ENCODE results near the gene GRIN3B.
"Not testable (repeated sequence)": the region's sequence is repeated elsewhere in the genome, so short reads cannot be mapped to it uniquely, and the experiment has no call there.

Gene GRIN3B

GRCh38 chr19:956766-957440 lies 43.3 kb upstream of the GRIN3B start:
- no peak for DNase-seq (ENCODE audit: insufficient read length)
- TF ChIP-seq POLR2A (IDR thresholded peaks at IDR 0.05; ENCODE audit: low read depth, low read length) (no peak), POLR2AphosphoS5 (IDR thresholded peaks at IDR 0.05; ENCODE audit: low read depth, low read length) (no peak), TAF1 (IDR thresholded peaks at IDR 0.05; ENCODE audit: borderline replicate concordance, low read depth, low read length) (no peak)
- FAIRE-seq: no peak

GRCh38 chr19:957578-957977 lies 42.6 kb upstream of the GRIN3B start:
- not testable (repeated sequence) for DNase-seq (ENCODE audit: insufficient read length); FAIRE-seq

- no peak for TF ChIP-seq POLR2AphosphoS5 (IDR thresholded peaks at IDR 0.05; ENCODE audit: low read depth, low read length)
- TF ChIP-seq TAF1 (IDR thresholded peaks at IDR 0.05; ENCODE audit: borderline replicate concordance, low read depth, low read length): no peak
- no peak for TF ChIP-seq POLR2A (IDR thresholded peaks at IDR 0.05; ENCODE audit: low read depth, low read length)
- FAIRE-seq (no peak), DNase-seq (ENCODE audit: insufficient read length) (no peak)
These were observed 41.0 kb upstream of the GRIN3B start for GRCh38 chr19:958967-959855.

- TF ChIP-seq POLR2AphosphoS5 (IDR thresholded peaks at IDR 0.05; ENCODE audit: low read depth, low read length): no peak
- no peak for TF ChIP-seq POLR2A (IDR thresholded peaks at IDR 0.05; ENCODE audit: low read depth, low read length)
- no peak for TF ChIP-seq TAF1 (IDR thresholded peaks at IDR 0.05; ENCODE audit: borderline replicate concordance, low read depth, low read length)
- no peak for FAIRE-seq
- no peak for DNase-seq (ENCODE audit: insufficient read length)
These were observed 40.2 kb upstream of the GRIN3B start for GRCh38 chr19:960020-960419.

- no peak for DNase-seq (ENCODE audit: insufficient read length)
- TF ChIP-seq POLR2AphosphoS5 (IDR thresholded peaks at IDR 0.05; ENCODE audit: low read depth, low read length): no peak
- TF ChIP-seq POLR2A (IDR thresholded peaks at IDR 0.05; ENCODE audit: low read depth, low read length): no peak
- no peak for TF ChIP-seq TAF1 (IDR thresholded peaks at IDR 0.05; ENCODE audit: borderline replicate concordance, low read depth, low read length)
- no peak for FAIRE-seq
These were observed 39.6 kb upstream of the GRIN3B start for GRCh38 chr19:960601-960938.

- no peak for TF ChIP-seq POLR2A (IDR thresholded peaks at IDR 0.05; ENCODE audit: low read depth, low read length)
- no peak for TF ChIP-seq TAF1 (IDR thresholded peaks at IDR 0.05; ENCODE audit: borderline replicate concordance, low read depth, low read length)
- TF ChIP-seq POLR2AphosphoS5 (IDR thresholded peaks at IDR 0.05; ENCODE audit: low read depth, low read length): no peak
- DNase-seq (ENCODE audit: insufficient read length) (no peak), FAIRE-seq (no peak)
These were observed 38.2 kb upstream of the GRIN3B start for GRCh38 chr19:961866-962620.

GRCh38 chr19:962683-963400 lies 37.4 kb upstream of the GRIN3B start:
- no peak for TF ChIP-seq TAF1 (IDR thresholded peaks at IDR 0.05; ENCODE audit: borderline replicate concordance, low read depth, low read length)
- TF ChIP-seq POLR2AphosphoS5 (IDR thresholded peaks at IDR 0.05; ENCODE audit: low read depth, low read length): no peak
- no peak for TF ChIP-seq POLR2A (IDR thresholded peaks at IDR 0.05; ENCODE audit: low read depth, low read length)
- DNase-seq (ENCODE audit: insufficient read length): no peak
- FAIRE-seq: no peak

- TF ChIP-seq TAF1 (IDR thresholded peaks at IDR 0.05; ENCODE audit: borderline replicate concordance, low read depth, low read length) (no peak), POLR2A (IDR thresholded peaks at IDR 0.05; ENCODE audit: low read depth, low read length) (no peak), POLR2AphosphoS5 (IDR thresholded peaks at IDR 0.05; ENCODE audit: low read depth, low read length) (no peak)
- no peak for DNase-seq (ENCODE audit: insufficient read length)
- no peak for FAIRE-seq
These were observed 36.7 kb upstream of the GRIN3B start for GRCh38 chr19:963486-963951.

GRCh38 chr19:964116-964520 lies 36.1 kb upstream of the GRIN3B start:
- no peak for TF ChIP-seq TAF1 (IDR thresholded peaks at IDR 0.05; ENCODE audit: borderline replicate concordance, low read depth, low read length)
- no peak for TF ChIP-seq POLR2AphosphoS5 (IDR thresholded peaks at IDR 0.05; ENCODE audit: low read depth, low read length)
- no peak for TF ChIP-seq POLR2A (IDR thresholded peaks at IDR 0.05; ENCODE audit: low read depth, low read length)
- DNase-seq (ENCODE audit: insufficient read length): no peak
- no peak for FAIRE-seq

- DNase-seq (ENCODE audit: insufficient read length) (no peak), FAIRE-seq (no peak)
- no peak for TF ChIP-seq TAF1 (IDR thresholded peaks at IDR 0.05; ENCODE audit: borderline replicate concordance, low read depth, low read length)
- no peak for TF ChIP-seq POLR2AphosphoS5 (IDR thresholded peaks at IDR 0.05; ENCODE audit: low read depth, low read length)
- TF ChIP-seq POLR2A (IDR thresholded peaks at IDR 0.05; ENCODE audit: low read depth, low read length): no peak
These were observed 35.2 kb upstream of the GRIN3B start for GRCh38 chr19:964761-965694.

All from GM12892 (cell line).